GM21786 (cell line): Measurements from ENCODE around the gene CNPY4.
"Not testable (repeated sequence)": the region's sequence is repeated elsewhere in the genome, so short reads cannot be mapped to it uniquely, and the experiment has no call there.

Experiments
- ATAC-seq: cut with Tn5 transposase; IDR thresholded peaks from one replicate; pipeline ENCODE4 v1.9.1; 2021; ENCODE audit not compliant: unreplicated experiment

CNPY4 gene

DNA sequence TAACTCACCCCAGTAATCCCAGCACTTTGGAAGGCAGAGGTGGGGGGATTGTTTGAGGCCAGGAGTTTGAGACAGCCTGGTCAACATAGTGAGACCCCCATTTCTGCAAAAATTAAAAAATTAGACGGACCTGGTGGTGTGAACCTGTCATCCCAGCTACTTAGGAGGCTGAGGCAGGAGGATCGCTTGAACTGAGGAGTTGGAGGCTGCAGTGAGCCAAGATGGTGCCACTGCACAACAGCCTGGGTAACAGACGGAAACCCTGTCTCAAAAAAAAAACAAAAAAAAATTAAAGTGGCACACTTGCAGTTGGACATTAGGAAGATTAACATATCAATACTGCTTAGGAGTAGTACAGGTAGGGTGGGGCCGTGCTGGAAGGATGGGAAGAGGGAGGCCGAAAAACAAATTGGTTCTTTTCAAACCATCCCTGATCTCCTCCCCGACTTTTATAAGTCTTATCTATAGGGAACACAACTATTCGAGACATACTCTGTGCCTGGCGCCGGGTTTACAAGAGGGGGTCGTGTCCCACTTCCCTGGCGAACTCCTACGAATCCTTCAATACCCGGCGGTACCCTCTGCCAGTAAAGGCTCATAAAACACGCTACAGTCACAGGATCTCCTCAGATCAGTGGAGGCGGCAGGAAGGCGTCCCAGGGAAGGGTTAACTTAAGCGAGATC is 904 bp upstream of the CNPY4 start:
- ATAC-seq, result no peak

DNA sequence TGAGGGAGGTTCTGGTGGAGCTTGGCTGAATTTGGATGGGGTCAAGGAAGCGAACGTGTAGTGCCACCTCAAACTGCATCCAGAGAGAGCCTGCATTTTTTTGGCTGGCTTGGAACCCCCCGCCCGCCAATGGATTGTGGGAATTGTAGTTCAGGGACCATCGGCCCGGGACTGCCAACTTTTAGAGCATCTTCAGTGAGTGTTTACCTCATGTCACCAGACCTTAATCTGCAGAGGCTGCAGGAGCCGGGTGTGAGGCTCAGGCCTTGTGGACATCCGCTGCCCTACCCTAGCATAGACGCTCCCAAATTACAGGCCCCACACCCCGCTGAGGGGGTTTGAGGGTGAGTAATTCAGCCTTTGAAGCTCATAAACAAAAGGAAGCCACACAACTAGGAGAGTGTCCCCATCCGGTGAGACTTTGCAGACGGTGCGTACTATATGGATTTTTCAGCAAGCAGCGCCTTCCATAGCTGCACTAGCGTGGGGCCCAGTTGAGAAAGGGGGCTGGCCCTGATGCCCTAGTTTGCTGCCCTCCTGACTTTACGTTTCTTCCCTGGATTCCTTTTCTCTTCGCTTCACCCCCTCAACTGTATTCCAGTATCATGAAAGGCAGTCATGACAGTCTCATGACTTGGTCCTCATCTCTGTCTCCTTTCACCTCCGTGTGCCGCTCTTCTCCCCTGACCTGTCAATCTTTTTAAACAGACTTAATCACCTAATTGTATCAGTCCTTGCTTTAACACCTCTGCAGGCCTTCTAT is 717 bp downstream of the CNPY4 start:
- peak; percentile 30 for ATAC-seq

DNA sequence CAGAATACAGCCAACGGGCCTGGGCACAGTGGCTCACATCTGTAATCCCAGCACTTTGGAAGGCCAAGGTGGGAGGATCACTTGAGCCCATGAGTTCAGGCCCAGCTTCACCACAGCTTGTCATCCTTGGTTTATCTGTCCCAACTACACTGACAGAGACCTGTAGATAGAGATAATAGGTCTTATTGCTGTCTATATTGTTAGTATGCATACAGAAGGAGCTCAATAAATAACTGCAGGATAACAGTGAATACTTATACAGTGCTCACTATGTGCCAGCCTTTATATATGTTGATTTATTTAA is 1.3 kb downstream of the CNPY4 start:
- ATAC-seq, result no peak

DNA sequence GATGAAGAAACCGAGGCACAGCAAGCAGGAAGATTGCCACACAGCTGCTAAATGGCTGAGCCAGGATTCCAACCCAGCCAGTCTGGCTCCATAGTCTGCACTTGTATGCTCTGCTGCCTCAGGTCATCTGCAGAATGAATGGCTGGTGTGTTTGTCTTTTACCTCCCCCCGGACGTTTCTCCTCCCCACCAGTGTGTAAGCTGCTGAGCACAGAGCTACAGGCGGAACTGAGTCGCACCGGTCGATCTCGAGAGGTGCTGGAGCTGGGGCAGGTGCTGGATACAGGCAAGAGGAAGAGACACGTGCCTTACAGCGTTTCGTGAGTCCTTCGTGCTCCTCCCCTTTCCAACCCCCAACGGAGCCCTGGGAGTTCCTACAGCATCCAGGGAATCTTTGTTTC is 2.6 kb downstream of the CNPY4 start:
- no peak for ATAC-seq

DNA sequence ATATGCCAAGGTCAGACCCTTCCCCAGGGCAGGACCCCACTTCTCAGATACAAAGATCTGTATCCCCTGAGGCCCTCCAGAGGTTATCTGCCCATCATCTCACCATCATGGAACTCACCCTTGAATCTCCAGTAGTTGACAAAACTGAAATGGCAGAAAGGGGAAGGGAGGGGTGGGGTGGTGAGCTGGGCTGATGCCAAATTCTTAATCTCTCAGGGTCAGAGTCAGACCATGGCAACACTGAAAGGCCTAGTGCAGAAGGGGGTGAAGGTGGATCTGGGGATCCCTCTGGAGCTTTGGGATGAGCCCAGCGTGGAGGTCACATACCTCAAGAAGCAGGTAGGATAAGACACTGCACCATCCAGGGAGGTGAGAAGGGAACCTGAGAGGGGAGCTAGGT is 3.1 kb downstream of the CNPY4 start:
- ATAC-seq, result no peak

DNA sequence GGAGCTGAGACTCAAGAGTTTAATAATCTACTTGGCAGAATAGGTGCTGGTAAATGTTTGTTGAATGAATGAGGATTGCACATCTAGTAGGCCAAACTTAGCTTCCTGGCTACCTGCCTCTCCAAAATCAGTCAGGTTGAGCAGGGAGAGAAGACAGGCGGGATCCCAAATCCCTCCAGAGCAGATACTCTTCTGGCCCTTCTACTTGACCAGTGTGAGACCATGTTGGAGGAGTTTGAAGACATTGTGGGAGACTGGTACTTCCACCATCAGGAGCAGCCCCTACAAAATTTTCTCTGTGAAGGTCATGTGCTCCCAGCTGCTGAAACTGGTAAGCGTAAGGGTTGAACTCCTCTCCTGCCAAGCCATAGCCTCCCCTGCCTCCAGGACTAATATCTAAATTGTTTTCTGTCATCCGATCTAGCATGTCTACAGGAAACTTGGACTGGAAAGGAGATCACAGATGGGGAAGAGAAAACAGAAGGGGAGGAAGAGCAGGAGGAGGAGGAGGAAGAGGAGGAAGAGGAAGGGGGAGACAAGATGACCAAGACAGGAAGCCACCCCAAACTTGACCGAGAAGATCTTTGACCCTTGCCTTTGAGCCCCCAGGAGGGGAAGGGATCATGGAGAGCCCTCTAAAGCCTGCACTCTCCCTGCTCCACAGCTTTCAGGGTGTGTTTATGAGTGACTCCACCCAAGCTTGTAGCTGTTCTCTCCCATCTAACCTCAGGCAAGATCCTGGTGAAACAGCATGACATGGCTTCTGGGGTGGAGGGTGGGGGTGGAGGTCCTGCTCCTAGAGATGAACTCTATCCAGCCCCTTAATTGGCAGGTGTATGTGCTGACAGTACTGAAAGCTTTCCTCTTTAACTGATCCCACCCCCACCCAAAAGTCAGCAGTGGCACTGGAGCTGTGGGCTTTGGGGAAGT is 5.1 kb downstream of the CNPY4 start:
- ATAC-seq, result no peak

DNA sequence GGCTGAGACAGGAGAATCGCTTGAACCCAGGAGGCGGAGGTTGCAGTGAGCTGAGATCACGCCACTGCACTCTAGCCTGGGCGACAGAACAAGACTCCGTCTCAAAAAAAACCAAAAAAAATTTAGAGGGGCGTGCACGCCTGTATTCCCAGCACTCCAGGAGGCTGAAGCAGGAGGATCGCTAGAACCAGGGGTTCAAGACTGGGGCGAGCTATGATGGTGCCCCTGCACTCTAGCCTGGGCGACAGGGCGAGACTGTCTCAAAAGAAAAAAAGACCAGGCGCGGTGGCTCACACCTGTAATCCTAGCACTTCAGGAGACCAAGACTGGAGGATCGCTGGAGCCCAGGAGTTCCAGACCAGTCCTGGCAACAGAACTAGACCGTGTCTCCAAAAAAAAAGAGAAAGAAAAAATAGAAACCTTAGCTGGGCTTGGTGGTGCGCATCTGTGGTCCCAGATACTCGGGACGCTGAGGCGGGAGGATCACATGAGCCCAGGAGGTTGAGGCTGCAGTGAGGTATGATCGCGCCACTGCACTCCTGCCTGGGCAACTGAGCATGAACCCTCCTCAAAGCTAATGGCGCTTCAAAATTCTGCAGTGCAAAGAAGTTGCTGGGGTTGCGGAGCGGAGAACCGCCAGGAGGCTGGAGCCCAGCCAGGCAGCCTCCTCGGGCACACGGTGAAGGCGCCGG is 7.0 kb downstream of the CNPY4 start:
- ATAC-seq, result peak; percentile 20

DNA sequence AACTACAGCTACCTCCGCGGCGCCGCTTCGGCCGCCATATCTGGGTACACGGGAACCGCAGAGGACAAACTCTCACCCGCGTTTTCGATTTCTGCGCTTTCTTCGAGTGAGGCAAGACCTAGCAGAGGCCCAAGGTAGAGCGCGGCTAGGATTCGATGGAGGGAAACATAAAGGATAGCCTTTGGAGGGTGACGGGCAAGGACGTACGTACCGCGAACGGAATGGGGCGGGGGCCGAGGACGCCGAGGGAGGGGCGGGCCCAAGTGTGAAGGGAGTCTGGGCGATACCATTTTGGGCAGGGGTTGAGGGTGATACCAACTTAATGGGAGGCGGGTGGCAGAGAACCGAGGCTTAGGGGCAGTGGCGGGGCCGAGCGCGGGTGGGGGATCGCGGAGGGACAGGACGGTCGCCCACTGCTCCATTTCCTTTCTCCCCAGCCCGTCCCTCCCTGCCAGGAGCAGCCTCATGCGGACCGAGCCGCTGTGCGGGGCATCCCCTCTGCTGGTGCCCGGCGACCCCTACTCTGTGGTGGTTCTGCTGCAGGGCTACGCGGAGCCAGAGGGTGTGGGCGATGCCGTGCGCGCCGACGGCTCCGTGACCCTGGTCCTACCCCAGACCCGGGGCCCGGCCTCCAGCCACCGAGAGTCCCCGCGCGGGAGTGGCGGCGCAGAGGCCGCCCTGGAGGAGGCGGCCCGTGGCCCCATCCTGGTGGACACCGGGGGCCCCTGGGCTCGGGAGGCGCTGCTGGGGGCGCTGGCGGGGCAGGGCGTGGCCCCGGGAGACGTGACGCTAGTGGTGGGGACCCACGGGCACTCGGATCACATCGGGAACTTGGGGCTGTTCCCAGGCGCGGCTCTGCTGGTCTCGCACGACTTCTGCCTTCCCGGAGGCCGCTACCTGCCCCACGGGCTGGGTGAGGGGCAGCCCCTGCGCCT is 7.8 kb downstream of the CNPY4 start, which contains the start of gene MBLAC1:
Gene MBLAC1, plus strand, starts transcription at position 37 of the 935 bp plus-strand sequence. Its CDS starts 429 bp downstream, at position 466.
- ATAC-seq, result peak; percentile 56

DNA sequence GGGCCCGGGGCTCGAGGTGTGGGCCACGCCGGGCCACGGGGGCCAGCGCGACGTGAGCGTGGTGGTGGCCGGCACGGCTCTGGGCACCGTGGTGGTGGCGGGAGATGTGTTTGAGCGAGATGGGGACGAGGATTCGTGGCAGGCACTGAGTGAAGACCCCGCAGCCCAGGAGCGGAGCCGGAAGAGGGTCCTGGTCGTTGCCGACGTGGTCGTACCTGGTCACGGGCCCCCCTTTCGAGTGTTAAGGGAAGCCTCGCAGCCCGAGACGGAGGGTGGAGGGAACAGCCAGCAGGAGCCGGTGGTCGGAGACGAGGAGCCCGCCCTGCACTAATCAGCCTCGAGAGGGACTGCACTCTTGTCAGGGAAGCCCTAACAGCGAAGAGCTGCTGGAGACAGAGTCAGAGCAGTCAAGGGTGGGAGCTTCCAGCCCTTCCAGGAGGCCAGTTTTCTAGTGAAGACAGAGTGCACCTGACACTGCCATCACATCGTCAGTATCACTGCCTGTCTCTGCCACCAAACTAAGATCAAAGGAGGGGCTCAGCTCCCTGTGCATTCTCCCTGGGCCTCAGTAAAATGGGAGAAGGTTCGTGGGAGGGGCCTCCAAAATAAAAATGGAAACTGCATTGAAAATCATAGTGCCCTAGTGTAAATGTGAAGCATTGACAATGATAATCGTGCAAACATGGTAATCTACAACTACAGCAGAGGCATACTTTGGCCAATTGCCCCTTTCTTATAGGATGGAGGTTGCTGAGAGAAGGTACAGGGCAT is 8.6 kb downstream of the CNPY4 start:
- ATAC-seq, result no peak

DNA sequence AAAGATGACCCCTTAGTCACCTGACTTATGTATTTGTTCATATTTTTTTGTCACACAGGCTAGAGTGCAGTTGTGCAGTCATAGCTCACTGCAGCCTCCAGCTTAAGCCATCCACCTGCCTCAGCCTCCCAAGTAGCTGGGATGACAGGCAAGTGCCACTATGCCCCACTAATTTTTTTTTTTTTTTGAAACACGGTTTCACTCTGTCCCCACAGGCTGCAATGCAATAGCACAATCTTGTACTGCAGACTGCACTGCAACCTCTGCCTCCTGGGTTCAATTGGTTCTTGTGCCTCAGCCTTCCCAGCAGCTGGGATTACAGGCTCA is 9.2 kb downstream of the CNPY4 start:
- no peak for ATAC-seq

DNA sequence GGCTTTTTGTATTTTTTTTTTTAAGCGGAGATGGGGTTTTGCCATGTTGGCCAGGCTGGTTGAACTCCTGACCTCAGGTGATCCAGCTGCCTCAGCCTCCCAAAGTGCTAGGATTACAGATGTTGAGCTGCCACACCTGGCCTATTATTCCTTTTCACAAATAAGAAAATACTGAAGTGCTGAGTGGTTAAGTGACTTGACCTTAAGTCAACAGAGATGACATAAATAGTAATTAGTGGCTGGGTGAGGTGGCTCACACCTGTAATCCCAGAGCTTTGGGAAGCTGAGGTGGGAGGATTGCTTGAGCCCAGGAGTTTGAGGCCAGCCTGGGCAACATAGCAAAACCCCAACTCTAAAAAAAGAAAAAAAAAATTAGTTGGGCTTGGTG is 10.8 kb downstream of the CNPY4 start:
- not testable (repeated sequence) for ATAC-seq

DNA sequence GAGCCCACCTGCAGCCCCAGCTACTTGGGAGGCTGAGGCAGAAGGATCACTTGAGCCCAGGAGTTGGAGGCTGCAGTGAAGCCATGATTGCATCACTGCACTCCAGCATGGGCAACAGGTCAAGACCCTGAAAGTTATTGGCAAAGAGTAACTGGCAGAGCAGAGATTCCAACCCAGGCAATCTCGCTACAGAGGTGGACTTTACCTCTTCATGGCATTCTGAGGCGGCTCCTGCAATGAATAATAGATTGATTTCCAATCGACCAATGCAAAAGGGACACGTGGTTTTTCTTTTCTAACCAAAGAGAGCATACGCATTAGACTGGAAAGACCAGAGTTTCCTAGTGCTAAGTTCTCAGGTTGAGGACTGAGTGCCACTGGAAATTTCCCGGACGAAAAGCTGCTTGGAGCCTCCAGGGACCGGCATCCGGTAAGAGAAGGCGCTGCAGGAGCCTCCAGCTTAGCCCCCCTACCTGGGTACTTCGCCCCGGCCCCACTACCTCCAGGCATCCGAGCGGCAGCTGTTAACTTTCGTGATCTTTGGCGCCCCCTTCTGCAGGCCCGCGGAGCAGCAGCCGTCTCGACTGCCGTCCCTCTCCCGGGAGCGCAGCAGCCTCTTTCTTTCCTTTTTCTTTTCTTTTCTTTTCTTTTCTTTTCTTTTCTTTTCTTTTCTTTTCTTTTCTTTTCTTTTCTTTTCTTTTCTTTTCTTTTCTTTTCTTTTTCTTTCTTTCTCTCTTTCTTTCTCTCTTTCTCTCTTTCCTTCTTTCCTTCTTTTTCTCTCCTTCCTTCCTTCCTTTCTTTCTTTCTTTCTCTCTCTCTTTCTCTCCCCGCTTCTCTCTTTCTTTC is 11.4 kb downstream of the CNPY4 start:
- no peak for ATAC-seq

DNA sequence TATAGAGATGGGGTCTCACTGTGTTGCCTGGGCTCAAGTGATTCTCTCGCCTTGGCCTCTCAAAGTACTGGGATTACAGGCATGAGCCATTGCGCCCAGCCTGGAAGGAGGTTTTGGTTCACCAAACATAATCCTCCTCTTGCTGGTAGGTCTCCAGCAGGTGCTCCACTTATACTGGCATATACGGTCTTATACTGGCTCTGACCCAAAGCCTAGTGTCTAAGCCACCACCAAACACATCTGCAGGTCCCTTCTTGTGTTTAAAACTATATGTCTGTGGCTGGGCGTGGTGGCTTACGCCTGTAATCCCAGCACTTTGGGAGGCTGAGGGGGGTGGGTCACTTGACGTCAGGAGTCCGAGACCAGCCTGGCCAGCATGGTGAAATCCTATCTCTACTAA is 12.7 kb downstream of the CNPY4 start:
- ATAC-seq, result no peak

DNA sequence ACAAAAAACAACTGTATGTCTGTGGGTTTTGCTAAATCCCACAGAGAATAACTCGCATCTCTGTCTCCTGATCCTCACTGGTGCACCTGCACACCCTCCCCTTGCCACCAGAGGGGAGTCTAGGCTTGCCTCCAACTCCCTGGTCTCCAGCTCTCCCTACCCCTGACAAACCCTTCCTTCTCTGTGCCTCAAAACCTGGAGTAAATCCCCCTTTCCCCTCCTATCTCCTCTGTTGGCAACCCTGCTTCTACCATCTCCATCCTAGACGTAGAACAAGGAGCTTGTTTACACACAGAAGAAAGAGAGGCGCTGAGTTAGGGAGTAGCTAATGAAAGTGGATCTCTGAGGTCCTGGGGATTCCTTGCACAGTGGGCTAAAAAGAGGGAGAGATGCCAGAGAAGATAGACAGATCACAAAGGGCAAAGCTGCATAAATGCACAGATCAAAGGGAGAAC is 13.3 kb downstream of the CNPY4 start:
- no peak for ATAC-seq

DNA sequence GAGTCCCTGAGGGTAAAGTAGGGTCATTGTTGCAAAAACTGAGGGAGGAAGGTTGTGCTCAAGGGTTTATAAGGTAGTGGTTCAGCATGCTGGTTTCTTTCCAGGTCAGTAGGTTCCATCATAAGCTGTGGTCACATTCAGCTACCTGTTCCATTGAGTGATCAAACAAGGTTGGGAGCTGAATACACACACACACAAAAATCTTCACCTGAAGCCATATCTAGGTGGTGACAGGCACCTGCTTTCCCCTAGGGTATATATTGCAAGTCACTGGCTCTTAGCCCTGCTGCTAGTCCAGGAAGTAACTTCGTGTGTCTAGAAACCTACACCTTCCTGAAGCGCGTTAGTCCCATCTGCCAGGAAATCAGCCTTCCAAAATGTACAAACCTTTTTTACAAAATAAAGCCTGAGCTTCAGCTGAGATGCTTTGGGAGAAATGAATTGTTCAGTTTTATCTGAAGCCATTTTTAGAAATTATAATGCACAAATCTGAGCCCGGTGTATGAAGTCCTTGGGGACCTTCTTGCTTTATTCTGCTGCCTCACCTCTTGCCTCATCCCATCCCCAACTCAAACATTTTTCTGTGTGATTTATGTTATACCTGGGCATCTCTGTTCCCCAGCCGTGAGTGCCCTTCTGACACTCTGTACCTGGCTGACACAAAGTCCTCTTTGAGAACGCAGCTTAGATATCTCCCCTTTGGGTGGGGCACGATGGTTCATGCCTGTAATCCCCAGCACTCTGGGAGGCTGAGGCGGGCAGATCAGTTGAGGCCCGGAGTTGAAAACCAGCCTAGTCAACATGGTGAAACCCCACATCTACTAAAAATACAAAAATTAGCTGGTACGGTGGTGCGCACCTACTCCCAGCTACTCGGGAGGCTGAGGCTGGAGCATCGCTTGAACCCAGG is 18.7 kb downstream of the CNPY4 start:
- no peak for ATAC-seq

DNA sequence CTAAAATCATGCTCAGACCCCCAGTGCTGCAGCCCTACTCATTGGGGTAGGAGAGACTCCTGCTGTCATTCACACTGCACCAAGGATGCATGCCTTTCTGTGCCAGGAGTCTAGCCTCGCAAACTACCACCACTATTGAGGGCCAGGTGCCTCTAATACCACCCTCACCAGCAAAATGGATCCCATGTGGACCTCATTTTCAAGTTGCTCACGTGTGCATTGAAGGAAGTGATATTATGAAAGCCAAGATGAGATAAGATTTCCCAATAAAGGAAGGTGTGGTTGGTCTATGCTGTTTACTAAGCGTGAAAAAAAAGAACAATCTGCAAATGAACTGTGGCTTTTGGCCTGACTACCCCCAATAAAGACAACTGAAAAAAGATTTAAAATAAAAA is 22.1 kb downstream of the CNPY4 start:
- no peak for ATAC-seq

DNA sequence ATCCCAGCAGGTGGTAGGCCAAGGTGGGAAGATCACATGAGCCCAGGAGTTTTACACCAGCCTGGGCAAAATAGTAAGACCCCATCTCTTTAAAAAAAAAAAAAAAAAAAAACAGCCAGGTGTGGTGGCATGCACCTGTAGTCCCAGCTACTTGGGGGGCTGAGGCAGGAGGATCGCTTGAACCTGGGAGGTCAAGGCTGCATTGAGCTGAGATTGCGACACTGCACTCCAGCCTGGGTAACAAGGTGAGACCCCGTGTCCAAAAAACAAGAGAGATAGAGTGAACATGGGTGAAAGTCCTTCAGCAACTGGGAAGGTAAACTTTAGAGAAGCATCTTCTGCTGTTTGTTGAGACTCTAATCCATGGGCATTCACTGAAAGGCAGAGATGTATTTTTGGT is 23.0 kb downstream of the CNPY4 start:
- no peak for ATAC-seq
